Kidney epithelial cell (primary cell): ENCODE results near the gene LSP1. TPM values are rescaled to one million over a fixed set of nuclear protein-coding genes. Genes with fewer than 3 reads are reported as not detected.

Experiments
- DNase-seq: peaks from one replicate; pipeline ENCODE4 v3.0.0-alpha.2; 2010; ENCODE audit warnings: low read depth
- H3K27me3 ChIP-seq: 2 replicates; pipeline ENCODE4 v1.6.0; 2011; ENCODE audit warnings: low read length; ENCODE audit not compliant: control insufficient read depth, insufficient read depth
- H3K36me3 ChIP-seq: 2 replicates; pipeline ENCODE4 v1.5.1; 2011; ENCODE audit warnings: low read length; ENCODE audit not compliant: control insufficient read depth, insufficient read depth
- H3K4me3 ChIP-seq: 2 replicates; pipeline ENCODE4 v1.5.1; 2011; ENCODE audit warnings: low read depth, mild to moderate bottlenecking, control low read depth, low read length
- total RNA-seq: library from RNA; depleted of rRNA; stranded (reverse); fragments of >200 nt; gene quantifications from 2 replicates; pipeline ENCODE4 v1.2.3, GENCODE V29; 2015
- TF ChIP-seq, protein P1 (sequence below): IDR thresholded peaks from 2 replicates; pipeline ENCODE4 v1.5.1; 2011; ENCODE audit warnings: mild to moderate bottlenecking, moderate library complexity, low read length, control low read depth, inconsistent platforms; ENCODE audit not compliant: insufficient read depth, poor library complexity, severe bottlenecking

The LSP1 gene
- total RNA-seq, 1 donor from 2014 or later: not detected

DNA sequence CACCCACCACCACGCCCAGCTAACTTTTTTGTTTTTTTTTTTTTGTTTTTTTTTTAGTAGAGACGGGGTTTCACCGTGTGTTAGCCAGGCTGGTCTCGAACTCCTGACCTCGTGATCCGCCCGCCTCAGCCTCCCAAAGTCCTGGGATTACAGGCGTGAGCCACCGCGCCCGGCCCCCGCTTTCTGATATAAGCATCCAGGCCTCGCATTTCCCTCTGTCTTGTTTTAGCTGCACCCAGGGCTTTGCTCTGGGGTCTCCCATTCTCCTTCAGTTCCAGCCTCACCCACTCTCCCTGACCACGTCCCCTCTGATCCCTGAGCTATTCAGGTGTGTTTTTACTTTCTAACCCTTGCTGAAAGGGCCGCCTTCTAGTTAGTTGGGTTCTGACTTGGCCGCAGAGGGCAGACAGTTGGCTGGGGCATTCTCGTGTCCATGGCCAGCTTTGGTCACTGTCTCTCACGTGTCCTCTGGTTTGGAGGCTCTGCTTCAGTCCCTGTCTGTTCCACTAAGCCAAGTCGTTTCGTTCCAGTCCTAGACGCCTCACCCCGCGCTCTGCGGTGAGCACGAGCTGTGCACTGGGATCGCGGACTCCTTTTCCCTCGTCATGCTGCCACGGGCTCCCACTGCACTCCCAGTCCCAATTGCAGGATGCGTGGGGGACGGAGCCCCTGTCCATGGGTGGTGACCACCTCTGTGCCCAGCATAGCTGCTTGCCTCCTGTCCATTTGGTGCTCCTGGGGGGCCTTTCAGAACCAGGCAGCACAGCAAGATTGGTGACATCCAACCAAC, 60.6 kb downstream of the LSP1 start:
- Histone ChIP-seq H3K36me3 (no peaks in the 10 kb centered on the region), H3K27me3 (no peaks in the 10 kb centered on the region), H3K4me3 (no peak overlapping the region)
- TF ChIP-seq, protein P1, sequence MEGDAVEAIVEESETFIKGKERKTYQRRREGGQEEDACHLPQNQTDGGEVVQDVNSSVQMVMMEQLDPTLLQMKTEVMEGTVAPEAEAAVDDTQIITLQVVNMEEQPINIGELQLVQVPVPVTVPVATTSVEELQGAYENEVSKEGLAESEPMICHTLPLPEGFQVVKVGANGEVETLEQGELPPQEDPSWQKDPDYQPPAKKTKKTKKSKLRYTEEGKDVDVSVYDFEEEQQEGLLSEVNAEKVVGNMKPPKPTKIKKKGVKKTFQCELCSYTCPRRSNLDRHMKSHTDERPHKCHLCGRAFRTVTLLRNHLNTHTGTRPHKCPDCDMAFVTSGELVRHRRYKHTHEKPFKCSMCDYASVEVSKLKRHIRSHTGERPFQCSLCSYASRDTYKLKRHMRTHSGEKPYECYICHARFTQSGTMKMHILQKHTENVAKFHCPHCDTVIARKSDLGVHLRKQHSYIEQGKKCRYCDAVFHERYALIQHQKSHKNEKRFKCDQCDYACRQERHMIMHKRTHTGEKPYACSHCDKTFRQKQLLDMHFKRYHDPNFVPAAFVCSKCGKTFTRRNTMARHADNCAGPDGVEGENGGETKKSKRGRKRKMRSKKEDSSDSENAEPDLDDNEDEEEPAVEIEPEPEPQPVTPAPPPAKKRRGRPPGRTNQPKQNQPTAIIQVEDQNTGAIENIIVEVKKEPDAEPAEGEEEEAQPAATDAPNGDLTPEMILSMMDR: no peak
- DNase-seq: no peak

DNA sequence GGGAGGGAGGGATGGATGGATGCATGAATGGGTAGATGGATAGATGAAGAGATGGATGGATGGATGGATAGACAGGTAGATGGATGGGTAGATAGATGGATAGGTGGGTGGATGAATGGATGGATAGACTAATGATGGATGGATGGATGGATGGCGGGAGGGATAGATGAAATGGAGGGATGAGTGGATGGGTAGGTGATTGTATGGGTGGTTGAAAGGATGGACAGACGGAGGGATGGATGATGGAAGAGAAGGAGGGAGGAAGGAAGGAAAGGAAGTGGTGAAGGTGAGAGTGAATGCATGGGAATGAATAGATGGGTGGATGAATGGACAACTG, 62.9 kb downstream of the LSP1 start:
- H3K4me3 ChIP-seq: no peak overlapping the region
- H3K27me3 ChIP-seq: no peaks in the 10 kb centered on the region
- no peak for DNase-seq
- no peaks in the 10 kb centered on the region for H3K36me3 ChIP-seq
- TF ChIP-seq, protein P1: no peak

DNA sequence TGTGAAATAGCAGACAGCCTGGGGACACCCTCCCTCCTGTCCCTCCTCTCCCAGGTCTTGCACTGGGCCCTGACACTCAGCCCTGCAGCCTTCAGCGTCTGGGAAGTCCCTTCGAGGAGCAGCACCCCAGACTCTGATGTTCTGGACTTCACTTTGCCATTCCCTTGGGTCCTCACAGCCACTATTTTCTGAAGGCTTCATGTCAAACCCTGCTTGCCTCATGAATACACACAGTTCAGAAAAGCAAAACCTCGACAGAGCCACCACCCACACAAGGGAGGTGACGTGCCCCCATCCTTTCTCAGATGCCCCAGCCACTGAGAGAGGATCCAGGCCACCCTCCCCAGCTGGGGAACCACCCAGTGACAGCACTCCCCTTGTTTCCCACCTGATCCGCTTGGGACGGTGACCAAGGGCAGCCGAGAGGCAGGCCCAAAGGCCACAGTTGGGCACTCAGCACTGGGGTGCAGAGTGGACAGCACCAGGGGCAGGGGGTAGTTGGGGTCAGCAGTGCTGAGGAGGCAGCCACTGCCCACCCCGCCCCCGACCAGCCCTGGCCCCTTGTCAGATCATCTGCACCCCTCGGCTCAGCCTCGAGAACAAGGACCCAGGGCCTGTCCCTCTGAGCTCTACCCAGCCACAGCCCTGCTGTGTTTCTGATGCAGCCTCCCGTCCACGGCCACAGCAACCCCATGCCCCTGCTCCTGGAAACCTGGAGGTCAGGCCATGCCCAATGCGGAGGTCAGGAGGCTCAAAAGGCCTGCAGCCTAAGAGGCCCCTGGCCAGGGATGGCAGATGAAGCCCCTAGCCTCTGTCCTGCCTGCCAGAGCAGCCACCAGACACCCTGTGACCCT, 63.5 kb downstream of the LSP1 start:
- no peak for DNase-seq
- Histone ChIP-seq H3K4me3 (no peak overlapping the region), H3K36me3 (no peaks in the 10 kb centered on the region), H3K27me3 (no peaks in the 10 kb centered on the region)
- TF ChIP-seq, protein P1: no peak

DNA sequence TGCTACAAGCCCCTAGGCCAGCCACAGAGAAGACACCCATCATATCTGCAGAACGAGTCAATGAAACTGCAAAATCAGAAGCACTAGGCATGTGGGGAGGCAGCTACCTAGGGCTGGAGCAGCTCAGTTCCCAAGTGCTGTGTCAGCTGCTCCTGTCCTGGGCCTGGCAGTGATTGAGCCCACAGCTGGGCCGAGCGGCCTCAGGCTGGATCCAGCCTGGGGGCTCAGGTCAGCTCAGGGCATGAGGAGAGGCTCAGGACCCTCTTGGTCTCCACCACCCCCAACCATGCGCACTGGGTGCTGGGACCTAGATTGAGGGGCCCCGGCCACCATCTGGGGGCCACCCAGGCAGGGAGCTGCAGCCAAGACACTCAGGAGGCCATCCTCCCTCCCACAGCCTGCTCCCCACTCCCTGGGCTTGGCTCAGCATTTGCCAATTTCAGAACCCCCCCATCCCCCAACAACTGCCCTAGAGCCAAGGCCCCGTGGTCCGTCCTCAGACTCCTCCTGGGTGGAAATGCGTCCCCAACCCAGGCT, 64.2 kb downstream of the LSP1 start:
- Histone ChIP-seq H3K27me3 (no peaks in the 10 kb centered on the region), H3K4me3 (no peak overlapping the region), H3K36me3 (no peaks in the 10 kb centered on the region)
- no peak for DNase-seq
- TF ChIP-seq, protein P1: no peak

DNA sequence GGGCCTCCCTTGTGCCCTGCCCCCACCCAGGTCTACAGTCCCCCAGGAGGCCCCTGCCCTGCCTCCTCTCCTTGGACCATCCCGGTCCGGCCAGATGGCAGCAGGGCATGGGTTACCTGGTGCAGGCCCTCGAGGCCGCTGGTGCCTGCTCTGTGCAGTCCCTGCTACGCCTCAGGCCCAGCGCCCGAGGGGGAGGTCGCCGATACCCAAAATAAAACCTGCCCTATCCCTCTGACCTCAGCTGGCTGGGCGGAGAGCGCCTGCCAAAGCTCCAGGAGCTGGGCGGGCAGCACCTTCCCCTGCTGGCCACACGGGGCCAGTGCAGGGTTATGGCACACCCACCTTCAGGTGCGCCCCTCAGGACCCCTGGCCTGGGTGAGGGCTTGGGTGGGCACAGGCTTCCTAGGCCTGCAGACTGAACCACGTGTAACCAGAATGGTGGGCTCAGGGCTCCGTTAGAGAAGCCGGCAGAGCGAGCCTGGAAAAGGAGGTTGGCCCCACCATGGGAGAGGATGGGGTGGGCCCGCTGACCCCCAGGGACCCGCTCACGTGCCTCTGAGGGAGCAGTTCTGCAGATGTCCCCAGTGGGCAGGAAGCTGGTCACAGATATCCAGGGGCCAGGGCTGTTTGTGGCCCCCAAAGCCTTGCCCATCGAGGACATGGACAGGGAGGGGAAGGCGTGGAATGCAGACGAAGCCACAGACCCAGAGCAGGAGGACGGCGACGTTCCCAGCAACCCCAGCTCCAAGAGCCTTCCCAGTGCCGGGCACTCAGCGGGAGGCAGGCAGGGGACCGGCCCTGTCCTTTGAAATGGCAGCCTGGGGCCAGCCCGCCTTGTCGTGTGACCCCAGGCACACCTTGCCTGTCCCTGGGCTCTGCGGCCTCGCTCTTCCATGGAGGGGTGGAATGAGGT, 64.9 kb downstream of the LSP1 start:
- TF ChIP-seq, protein P1: peak; percentile 39
- DNase-seq: no peak
- peaks cover 3% of the 10 kb centered on the region for H3K27me3 ChIP-seq
- H3K36me3 ChIP-seq: no peaks in the 10 kb centered on the region
- H3K4me3 ChIP-seq: no peak overlapping the region
